H9 (cell line): Measurements from ENCODE around the gene RARB. TPM values are rescaled to one million over a fixed set of nuclear protein-coding genes. Genes with fewer than 3 reads are reported as not detected.

Source experiments
- DNase-seq: peaks from one replicate; pipeline ENCODE4 v3.0.0-alpha.2; 2017
- H2AFZ ChIP-seq: one replicate; pipeline ENCODE4 v1.6.1; 2013; ENCODE audit warnings: mild to moderate bottlenecking, low read length, control low read depth, moderate library complexity
- H2AK5ac ChIP-seq: 2 replicates; pipeline ENCODE4 v1.6.1; 2013; ENCODE audit warnings: low read length, control low read depth, mixed read lengths; ENCODE audit not compliant: insufficient read length
- H2BK120ac ChIP-seq: one replicate; pipeline ENCODE4 v1.6.1; 2013; ENCODE audit warnings: low read depth, mild to moderate bottlenecking, low read length, control low read depth, inconsistent platforms; ENCODE audit not compliant: poor library complexity, severe bottlenecking
- H2BK12ac ChIP-seq: 2 replicates; pipeline ENCODE4 v1.6.1; 2013; ENCODE audit warnings: low read length, control low read depth, mixed read lengths, low read depth; ENCODE audit not compliant: insufficient read length
- H2BK15ac ChIP-seq: 2 replicates; pipeline ENCODE4 v1.6.1; 2013; ENCODE audit warnings: low read depth, low read length, control low read depth
- H2BK20ac ChIP-seq: one replicate; pipeline ENCODE4 v1.6.1; 2013; ENCODE audit warnings: low read depth, mild to moderate bottlenecking, low read length, control low read depth, inconsistent platforms; ENCODE audit not compliant: poor library complexity, severe bottlenecking
- H2BK5ac ChIP-seq: 2 replicates; pipeline ENCODE4 v1.6.1; 2013; ENCODE audit warnings: low read length, control low read depth, mixed read lengths; ENCODE audit not compliant: insufficient read length
- H3K14ac ChIP-seq: 2 replicates; pipeline ENCODE4 v1.6.1; 2013; ENCODE audit warnings: low read length, control low read depth; ENCODE audit not compliant: insufficient read depth
- H3K18ac ChIP-seq: 2 replicates; pipeline ENCODE4 v1.6.1; 2013; ENCODE audit warnings: low read depth, mild to moderate bottlenecking, mixed read lengths, low read length, control low read depth; ENCODE audit not compliant: insufficient read length
- H3K23ac ChIP-seq: 2 replicates; pipeline ENCODE4 v1.6.1; 2013; ENCODE audit warnings: low read length, control low read depth, mixed read lengths, low read depth; ENCODE audit not compliant: insufficient read length
- H3K23me2 ChIP-seq: 2 replicates; pipeline ENCODE4 v1.6.1; 2013; ENCODE audit warnings: low read depth, mild to moderate bottlenecking, mixed read lengths, low read length, control low read depth; ENCODE audit not compliant: insufficient read length, poor library complexity, severe bottlenecking
- H3K27ac ChIP-seq: 2 replicates; pipeline ENCODE4 v1.5.1; 2013; ENCODE audit warnings: low read length, control low read depth, mixed read lengths, low read depth; ENCODE audit not compliant: insufficient read length
- H3K27me3 ChIP-seq: 2 replicates; pipeline ENCODE4 v1.6.1; 2013; ENCODE audit warnings: low read length, control low read depth, inconsistent platforms; ENCODE audit not compliant: insufficient read depth
- H3K4ac ChIP-seq: 2 replicates; pipeline ENCODE4 v1.6.1; 2013; ENCODE audit warnings: low read depth, mild to moderate bottlenecking, control low read depth, inconsistent platforms, low read length, moderate library complexity
- H3K4me1 ChIP-seq: 2 replicates; pipeline ENCODE4 v1.6.1; 2013; ENCODE audit warnings: low read length, control low read depth, inconsistent platforms; ENCODE audit not compliant: insufficient read depth
- H3K4me2 ChIP-seq: 2 replicates; pipeline ENCODE4 v1.6.1; 2013; ENCODE audit warnings: low read length, control low read depth, mixed read lengths; ENCODE audit not compliant: insufficient read length, insufficient read depth
- H3K56ac ChIP-seq: 2 replicates; pipeline ENCODE4 v1.6.1; 2013; ENCODE audit warnings: low read depth, mild to moderate bottlenecking, mixed read lengths, low read length, control low read depth; ENCODE audit not compliant: insufficient read length
- H3K79me1 ChIP-seq: 2 replicates; pipeline ENCODE4 v1.6.1; 2013; ENCODE audit warnings: low read depth, mild to moderate bottlenecking, moderate library complexity, low read length, control low read depth, inconsistent platforms; ENCODE audit not compliant: insufficient read depth, poor library complexity, severe bottlenecking
- H3K79me2 ChIP-seq: 2 replicates; pipeline ENCODE4 v1.6.1; 2013; ENCODE audit warnings: low read length, control low read depth, inconsistent platforms; ENCODE audit not compliant: insufficient read depth
- H3K9ac ChIP-seq: 2 replicates; pipeline ENCODE4 v1.6.1; 2013; ENCODE audit warnings: low read length, control low read depth, mixed read lengths; ENCODE audit not compliant: insufficient read length; ENCODE audit errors: extremely low read depth
- H3K9me3 ChIP-seq: one replicate; pipeline ENCODE4 v1.6.1; 2013; ENCODE audit warnings: low read depth, low read length, inconsistent platforms; ENCODE audit not compliant: control insufficient read depth
- H3T11ph ChIP-seq: one replicate; pipeline ENCODE4 v1.6.1; 2013; ENCODE audit warnings: mild to moderate bottlenecking, low read length, control low read depth, inconsistent platforms
- H4K20me1 ChIP-seq: one replicate; pipeline ENCODE4 v1.6.1; 2013; ENCODE audit not compliant: control insufficient read depth, insufficient read length, insufficient read depth
- H4K5ac ChIP-seq: 2 replicates; pipeline ENCODE4 v1.6.1; 2013; ENCODE audit warnings: low read depth, mild to moderate bottlenecking, mixed read lengths, low read length, control low read depth; ENCODE audit not compliant: insufficient read length
- H4K8ac ChIP-seq: replicated peaks from 2 replicates; pipeline ENCODE4 v1.6.1; 2013; ENCODE audit warnings: low read length, control low read depth, mixed read lengths, low read depth; ENCODE audit not compliant: insufficient read length
- H4K91ac ChIP-seq: 2 replicates; pipeline ENCODE4 v1.6.1; 2013; ENCODE audit warnings: low read depth, mild to moderate bottlenecking, moderate library complexity, mixed read lengths, low read length, control low read depth; ENCODE audit not compliant: insufficient read length
- H3K27ac Mint-ChIP-seq, 3 experiments: 2 replicates in 2 of 3; 3 replicates in 1 of 3; pipeline ENCODE4 v1.8.0; 2020 to 2021; ENCODE audit warnings: mixed read lengths in 3 of 3, mild to moderate bottlenecking in 1 of 3, moderate library complexity in 1 of 3
- H3K27me3 Mint-ChIP-seq: 2 replicates; pipeline ENCODE4 v1.8.0; 2021; ENCODE audit warnings: low read depth, mild to moderate bottlenecking, moderate library complexity, mixed read lengths
- H3K36me3 Mint-ChIP-seq, 3 experiments: 2 replicates in 2 of 3; 3 replicates in 1 of 3; pipeline ENCODE4 v1.8.0; 2020 to 2021; ENCODE audit warnings: low read depth in 3 of 3, mixed read lengths in 3 of 3; ENCODE audit not compliant: insufficient read depth in 1 of 3
- H3K4me1 Mint-ChIP-seq, 2 experiments: 2 replicates each; pipeline ENCODE4 v1.8.0; 2020; ENCODE audit warnings: mixed read lengths in 2 of 2
- H3K4me3 Mint-ChIP-seq, 2 experiments: 2 replicates in 1 of 2; 3 replicates in 1 of 2; pipeline ENCODE4 v1.8.0; 2020 to 2021; ENCODE audit warnings: mild to moderate bottlenecking in 2 of 2, mixed read lengths in 2 of 2, moderate library complexity in 1 of 2
- H3K9me3 Mint-ChIP-seq, 2 experiments: 2 replicates in 1 of 2; 3 replicates in 1 of 2; pipeline ENCODE4 v1.8.0; 2020; ENCODE audit warnings: mild to moderate bottlenecking in 2 of 2, mixed read lengths in 2 of 2, moderate library complexity in 1 of 2
- CTCF ChIP-seq: fragments of 200-600 bp; sonication (generic); conservative IDR thresholded peaks from 3 replicates; pipeline ENCODE4 v1.8.0; 2021; ENCODE audit warnings: antibody characterized with exemption, mild to moderate bottlenecking
- WGBS: extraction: QIAGEN DNeasy Blood & Tissue Kit; methylation state at CpG from one replicate; pipeline ENCODE4 v1.1.7; 2013; ENCODE audit warnings: missing lambda C conversion rate, low lambda C conversion rate, mixed read lengths; ENCODE audit not compliant: insufficient read length; ENCODE audit errors: extremely low coverage; 5-methylcytosine and 5-hydroxymethylcytosine counted together
- total RNA-seq: library from RNA; stranded (reverse); gene quantifications from 2 replicates; pipeline ENCODE4 v1.2.1, GENCODE V29; 2021

The RARB gene
- total RNA-seq, 1 experiment from 2014 or later = 0.22 TPM

DNA sequence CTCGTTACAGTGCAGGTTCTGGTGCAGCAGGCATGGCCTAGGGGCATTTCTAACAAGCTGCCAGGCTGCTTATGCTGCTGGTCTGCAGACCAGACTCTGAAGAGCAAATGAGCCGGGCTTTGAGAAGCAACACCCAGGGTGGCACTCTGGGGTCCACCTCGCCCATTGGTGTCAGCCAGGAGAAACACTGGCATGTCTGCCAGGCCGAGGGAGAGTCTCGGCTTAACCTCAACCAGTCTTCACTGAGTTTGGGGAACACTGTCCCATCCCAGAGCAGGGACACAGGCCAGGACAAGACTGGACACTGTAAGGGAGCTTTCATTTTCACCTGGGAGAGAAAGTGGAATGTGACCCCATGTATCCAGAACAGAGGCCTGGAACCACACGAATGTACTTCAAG, 143.2 kb downstream of the RARB start:
- Histone ChIP-seq H3K18ac (no peak overlapping the region), H3K79me1 (no peaks in the 10 kb centered on the region), H4K8ac (no peak overlapping the region), H3K23me2 (no peaks in the 10 kb centered on the region), H3K9me3 (no peaks in the 10 kb centered on the region), H3K56ac (no peak overlapping the region), H3K4me2 (no peak overlapping the region), H2BK120ac (no peak overlapping the region), H2BK15ac (no peak overlapping the region), H4K5ac (no peak overlapping the region), H2BK5ac (no peak overlapping the region), H3K27me3 (no peaks in the 10 kb centered on the region), H3K79me2 (no peaks in the 10 kb centered on the region), H3K9ac (no peak overlapping the region), H2AK5ac (no peak overlapping the region), H2AFZ (no peak overlapping the region), H4K91ac (no peak overlapping the region), H3T11ph (no peak overlapping the region), H3K27ac (no peak overlapping the region), H2BK20ac (no peak overlapping the region), H2BK12ac (no peak overlapping the region), H3K4me1 (no peaks in the 10 kb centered on the region; the same call in 1 of the 2 replicates), H3K4ac (no peak overlapping the region), H3K14ac (no peak overlapping the region), H4K20me1 (no peaks in the 10 kb centered on the region), H3K23ac (no peak overlapping the region)
- no peaks in the 10 kb centered on the region for H3K36me3 Mint-ChIP-seq
- TF ChIP-seq CTCF = no peak
- WGBS = no CpG with 5 or more reads among the region's 6 CpGs
- H3K27me3 Mint-ChIP-seq = peaks cover 2% of the 10 kb centered on the region
- no peak overlapping the region for H3K27ac Mint-ChIP-seq
- no peak overlapping the region for H3K4me3 Mint-ChIP-seq
- DNase-seq = no peak
- H3K9me3 Mint-ChIP-seq = no peaks in the 10 kb centered on the region
- H3K4me1 Mint-ChIP-seq = peaks cover 9 to 23% of the 10 kb centered on the region in 2 experiments
